Gastrocnemius medialis (tissue), 4 donors: ENCODE measurements around the gene COX11. TPM values are rescaled to one million over a fixed set of nuclear protein-coding genes. Genes with fewer than 3 reads are reported as not detected.

Source experiments
- total RNA-seq, 4 donors: library from RNA; depleted of rRNA; stranded (reverse); fragments of >200 nt; gene quantifications; one replicate each; pipeline versions ENCODE4 v1.1.0 to v1.2.3, GENCODE V29; 2016

The COX11 gene
- total RNA-seq, 4 donors from 2014 or later = 36.4 to 77.2 (median 67.6) TPM

Other genes with a start within 250 kb of the COX11 start
- gene TOM1L1, start 67.8 kb downstream of the COX11 start, total RNA-seq = 1 to 10 TPM; 2.3 to 4.7 (median 4.2) TPM
- gene STXBP4, start 111 bp upstream of the COX11 start, total RNA-seq = 10 to 100 TPM in 2 of 4 donors, 1 to 10 TPM in 2; 1.4 to 20.7 (median 9.6) TPM